ENCODE data around the gene PLPP6. TPM values are rescaled to one million over a fixed set of nuclear protein-coding genes. Genes with fewer than 3 reads are reported as not detected.

The PLPP6 gene
- total RNA-seq, 1 donor from 2014 or later, result 7.1 TPM

DNA sequence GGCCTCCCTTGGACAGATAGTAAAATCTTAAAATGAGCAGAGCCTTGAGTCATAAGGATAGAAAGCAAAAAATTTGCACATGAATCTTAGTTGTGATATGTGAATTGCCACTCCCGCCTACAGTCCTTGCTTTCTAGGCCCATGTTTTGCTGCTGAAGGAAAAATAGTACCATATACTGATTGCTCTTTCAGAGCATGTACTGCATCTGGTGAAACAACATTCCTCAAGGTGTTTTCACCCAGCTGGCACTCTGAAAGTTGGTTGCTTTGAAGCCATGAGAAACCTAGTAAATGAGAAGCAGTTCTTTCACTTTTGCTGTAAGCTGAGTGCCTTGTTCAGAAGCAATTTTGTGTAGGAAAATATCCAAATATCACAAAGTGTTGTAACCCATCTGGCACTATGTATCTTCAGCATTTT lies 27.6 kb downstream of the PLPP6 start:
- intact Hi-C loops (cut with micrococcal nuclease), result loop anchor here (1.0 kb wide), 1 partner anchor 9 kb away; no protein-coding TSS in a partner anchor

DNA sequence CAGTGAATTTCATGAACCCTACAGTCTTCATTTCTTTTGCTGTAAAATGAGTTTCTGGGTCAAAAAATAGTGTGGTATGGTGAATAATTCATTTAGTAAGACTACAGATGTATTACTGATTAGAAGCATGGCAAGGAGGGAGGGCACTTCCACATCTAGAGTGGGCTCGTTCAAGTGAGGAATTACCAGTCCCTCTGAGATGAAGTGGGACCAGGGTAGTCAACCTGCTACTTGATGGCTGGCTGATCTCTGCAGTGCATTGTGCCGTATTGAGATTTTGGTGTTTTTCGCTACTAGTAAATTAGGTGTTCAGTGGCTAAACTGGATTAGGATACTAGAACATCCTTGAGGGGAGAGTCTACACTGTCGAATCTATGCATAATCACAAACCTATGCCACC lies 28.1 kb downstream of the PLPP6 start:
- intact Hi-C loops (cut with micrococcal nuclease), result no loop called here

DNA sequence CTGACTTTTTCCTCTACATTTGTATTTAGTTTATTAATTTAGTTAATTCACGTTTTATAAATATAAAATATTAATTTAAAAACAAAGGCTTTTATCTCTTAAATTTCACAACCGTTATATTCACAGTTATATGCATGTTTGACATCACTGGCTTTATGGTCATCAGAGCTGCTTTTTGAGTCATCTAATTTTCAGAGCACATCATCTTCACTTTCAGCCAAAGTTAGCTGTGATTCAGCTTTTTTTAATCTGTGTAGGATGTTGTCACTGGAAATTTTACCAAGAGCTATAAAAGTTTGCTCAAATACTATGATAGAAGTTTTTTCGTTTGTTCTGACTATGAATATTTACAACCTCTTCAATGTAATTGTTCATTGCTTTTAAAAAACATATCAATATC lies 29.7 kb downstream of the PLPP6 start:
- intact Hi-C loops (cut with micrococcal nuclease), result no loop called here

DNA sequence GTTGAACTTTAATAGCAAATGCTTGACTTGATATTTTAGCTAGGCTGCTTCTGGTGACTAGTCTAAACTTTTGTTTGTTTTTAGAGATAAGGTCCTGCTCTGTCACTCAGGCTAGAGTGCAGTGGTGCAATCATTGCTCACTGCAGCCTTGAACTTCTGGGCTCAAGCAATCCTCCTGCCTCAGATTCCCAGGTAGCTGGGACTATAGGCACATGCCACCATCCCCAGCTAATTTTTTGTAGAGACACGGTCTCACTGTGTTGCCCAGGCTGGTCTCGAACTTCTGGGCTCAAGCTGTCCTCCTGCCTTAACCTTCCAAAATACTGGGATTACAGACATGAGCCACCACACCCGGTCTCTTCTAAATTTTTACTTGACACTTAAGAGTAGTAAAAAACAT lies 38.0 kb downstream of the PLPP6 start:
- intact Hi-C loops (cut with micrococcal nuclease), result no loop called here

DNA sequence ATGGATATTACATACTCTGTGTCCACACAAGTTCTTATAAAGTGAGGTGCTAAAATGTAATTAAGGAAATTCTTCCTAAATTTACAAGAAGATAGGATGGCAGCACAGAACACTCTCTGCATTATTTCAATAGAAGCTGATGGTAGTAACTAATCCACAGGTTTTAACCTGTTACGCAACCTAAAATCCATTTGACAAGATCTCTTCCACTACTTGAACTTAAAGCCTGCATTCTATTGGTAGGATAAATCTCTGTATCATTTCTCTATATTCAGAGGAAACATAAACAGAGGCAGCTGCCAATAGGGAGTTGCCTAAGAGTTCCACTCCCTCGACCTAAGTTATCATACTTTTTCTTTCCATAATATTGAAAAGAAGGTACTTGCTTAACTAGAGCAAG lies 38.8 kb downstream of the PLPP6 start:
- intact Hi-C loops (cut with micrococcal nuclease), result no loop called here

DNA sequence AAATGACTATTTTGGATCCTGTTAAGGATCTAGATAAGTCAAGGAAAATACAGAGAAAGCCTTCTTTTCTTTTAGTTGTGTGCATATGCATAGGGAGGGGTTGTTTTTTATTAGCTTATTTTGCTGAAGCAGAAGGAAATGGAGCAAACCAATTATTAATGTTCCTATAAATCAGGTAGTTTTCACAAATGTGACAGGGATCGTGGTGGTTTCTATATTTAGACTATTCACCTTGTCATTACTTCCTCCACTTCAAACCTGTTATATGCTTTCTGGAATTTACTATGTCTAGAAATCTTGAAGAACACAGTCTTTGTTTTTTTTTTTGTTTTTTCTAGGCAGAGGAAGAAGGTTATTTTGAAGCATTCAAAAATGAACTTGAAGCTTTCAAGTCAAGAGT lies 39.4 kb downstream of the PLPP6 start:
- intact Hi-C loops (cut with micrococcal nuclease), result no loop called here

DNA sequence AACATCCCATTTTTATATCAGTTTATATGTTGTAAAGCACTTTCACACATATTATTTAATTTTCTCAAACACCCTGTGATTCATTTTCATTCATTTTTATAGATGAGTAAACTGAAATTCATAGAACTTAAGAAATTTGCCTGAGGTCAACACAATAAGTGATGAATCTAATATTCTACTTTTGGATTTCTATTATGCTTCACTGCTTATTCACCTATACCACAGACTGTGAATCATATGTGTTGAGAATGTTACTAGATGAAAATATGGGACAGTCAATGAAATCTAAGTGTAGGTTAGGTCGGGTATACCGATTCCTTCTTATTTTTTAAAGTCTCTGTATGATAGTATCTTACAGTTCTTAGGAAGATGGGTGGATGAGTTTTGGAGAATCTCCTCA lies 42.0 kb downstream of the PLPP6 start:
- intact Hi-C loops (cut with micrococcal nuclease), result no loop called here

DNA sequence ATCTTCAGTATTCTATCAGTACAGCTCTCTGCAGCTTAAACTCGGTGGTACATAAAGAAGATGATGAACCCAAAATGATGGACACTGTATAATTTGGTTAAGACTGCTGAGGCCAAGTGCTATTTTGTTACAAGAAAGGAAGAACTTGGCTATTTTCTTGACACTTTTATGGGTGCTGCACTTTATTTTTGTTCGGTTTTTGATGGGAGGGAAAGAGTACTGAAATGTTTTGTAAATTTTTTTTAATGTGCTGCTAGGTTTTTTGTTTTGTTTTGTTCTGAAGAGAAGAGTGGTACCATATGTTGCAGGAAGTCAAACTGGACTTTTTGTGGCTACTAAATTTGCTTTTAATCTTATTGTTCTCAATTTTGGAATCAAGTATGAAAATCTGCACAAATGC lies 43.9 kb downstream of the PLPP6 start:
- intact Hi-C loops (cut with micrococcal nuclease), result no loop called here

DNA sequence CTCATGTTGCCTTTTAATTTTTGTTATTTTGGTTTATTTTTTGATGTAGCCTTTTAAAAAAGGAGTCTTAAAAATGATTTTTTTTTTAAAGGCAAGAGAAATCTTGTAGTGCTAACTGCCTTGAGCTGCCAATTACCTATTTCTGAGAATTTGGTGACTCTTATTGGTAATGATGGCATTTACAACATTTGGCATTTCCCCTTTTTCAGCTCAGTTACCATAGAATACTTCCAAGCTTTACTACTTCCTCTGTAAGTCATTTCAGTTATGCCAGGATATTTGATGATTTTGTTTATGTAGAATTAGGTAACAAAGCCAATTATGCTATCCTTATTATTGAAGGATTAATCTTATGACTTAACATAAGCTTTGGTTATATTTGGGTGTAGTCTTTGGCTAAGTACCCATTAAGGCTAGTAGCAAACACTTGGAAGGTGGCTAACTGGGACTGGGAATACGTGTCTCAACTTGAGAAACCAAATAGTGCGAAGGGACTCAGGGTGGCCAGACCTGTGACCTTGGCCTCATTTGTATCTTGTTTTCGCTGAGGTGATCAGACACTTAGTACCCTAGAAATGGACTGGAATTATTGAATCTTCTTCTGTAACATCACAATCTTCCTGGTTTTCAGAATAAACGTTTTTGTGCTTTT lies 45.0 kb downstream of the PLPP6 start:
- intact Hi-C loops (cut with micrococcal nuclease), result no loop called here

DNA sequence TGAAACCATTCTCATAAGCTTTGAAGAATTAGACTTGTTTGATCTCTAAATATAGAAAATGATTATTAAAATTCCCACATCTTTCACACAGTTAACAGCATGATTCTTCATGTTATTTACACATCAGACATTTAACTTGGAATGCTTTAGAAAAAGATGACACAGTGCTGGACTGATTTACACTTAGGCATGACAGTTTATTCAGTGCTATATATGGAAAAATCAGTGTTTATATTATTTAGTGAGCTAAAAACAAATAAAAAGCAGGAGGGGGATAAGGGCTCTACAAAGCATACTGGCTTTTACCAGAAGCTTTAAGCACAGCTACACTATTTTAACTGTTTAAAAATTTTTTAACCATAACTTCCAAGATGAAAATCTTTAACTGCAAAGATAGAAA lies 47.3 kb downstream of the PLPP6 start:
- intact Hi-C loops (cut with micrococcal nuclease), result no loop called here

DNA sequence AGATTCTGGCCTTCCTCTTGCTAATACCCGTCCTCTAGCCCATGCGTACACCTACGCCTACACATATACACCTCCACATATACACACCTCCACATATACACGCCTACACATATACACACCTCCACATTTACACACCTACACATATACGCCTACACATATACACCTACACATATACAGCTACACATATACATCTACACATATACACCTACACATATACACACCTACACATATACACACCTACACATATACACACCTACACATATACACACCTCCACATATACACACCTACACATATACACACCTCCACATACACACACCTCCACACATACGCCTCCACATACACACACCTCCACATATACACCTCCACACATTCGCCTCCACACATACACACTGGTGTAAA lies 51.8 kb downstream of the PLPP6 start:
- intact Hi-C loops (cut with micrococcal nuclease), result no loop called here

DNA sequence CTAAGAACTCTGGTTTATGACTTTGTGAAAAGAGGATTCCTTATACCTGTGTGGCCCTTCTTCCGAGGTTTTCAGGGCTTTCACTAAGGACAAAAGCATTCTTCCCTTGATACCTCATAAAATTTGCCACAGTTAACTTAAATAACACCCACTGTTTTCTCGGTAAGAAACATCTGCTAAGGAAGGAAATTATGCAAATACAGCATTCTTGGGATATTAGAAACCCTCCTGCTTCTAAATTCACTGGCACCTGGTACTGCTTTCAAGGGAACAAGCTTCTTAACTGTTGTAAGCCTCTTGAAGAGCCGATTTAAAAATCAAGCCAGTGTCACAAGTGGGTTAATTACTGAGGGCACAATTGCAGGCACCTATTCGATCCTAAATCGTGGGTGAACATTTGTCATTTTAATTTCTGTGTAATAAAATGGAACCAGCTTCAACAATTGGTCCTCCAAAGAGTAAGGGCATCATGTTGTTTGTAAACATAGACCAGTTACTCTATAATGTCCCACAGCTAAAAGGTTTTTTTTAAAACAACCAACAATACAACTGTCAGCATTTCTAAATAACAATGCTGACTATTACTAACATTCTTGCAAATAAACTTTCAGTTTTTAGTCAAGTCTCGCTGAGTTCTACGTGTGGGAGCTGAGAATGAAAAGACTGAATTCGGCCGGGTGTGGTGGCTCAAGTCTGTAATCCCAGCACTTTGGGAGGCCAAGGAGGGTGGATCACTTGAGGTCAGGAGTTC lies 52.3 kb downstream of the PLPP6 start:
- intact Hi-C loops (cut with micrococcal nuclease), result no loop called here

Other genes with a start within 250 kb of the PLPP6 start
- 0.07 TPM in 1 of 2 replicates, not detected in the other for gene SLC1A1, start 171.8 kb upstream of the PLPP6 start, total RNA-seq
- gene SPATA6L, start 4.2 kb downstream of the PLPP6 start, total RNA-seq, result 0.14 and 0.27 TPM in 2 replicates
- 10.3 and 10.8 TPM in 2 replicates for gene CDC37L1, start 17.3 kb downstream of the PLPP6 start, total RNA-seq
- gene AK3, start 78.9 kb downstream of the PLPP6 start, total RNA-seq, result 28.9 and 29.4 TPM in 2 replicates
- gene RCL1, start 130.7 kb downstream of the PLPP6 start, total RNA-seq, result 26.7 and 28.3 TPM in 2 replicates